GM23338 (cell line): ENCODE data around the gene IGFL4. TPM values are rescaled to one million over a fixed set of nuclear protein-coding genes. Genes with fewer than 3 reads are reported as not detected.

ENCODE experiments used
- ATAC-seq: fragments of 200-7000 bp; cut with Tn5 transposase; 3 replicates; pipeline ENCODE4 v1.9.1; 2020
- DNase-seq: peaks from one replicate; pipeline ENCODE4 v3.0.0-alpha.2; 2015; ENCODE audit warnings: low spot score
- H2AFZ ChIP-seq: fragments of 200-600 bp; sonication (generic); 2 replicates; pipeline ENCODE4 v1.8.0; 2016; ENCODE audit warnings: antibody characterized with exemption, mild to moderate bottlenecking, moderate library complexity
- H3F3A ChIP-seq: fragments of 200-600 bp; sonication (generic); replicated peaks from 2 replicates; pipeline ENCODE4 v1.8.0; 2017; ENCODE audit warnings: antibody characterized with exemption, mixed run types, low read depth
- H3K27ac ChIP-seq: fragments of 200-600 bp; sonication (generic); 2 replicates; pipeline ENCODE4 v1.6.1; 2016; ENCODE audit warnings: low read depth
- H3K27me3 ChIP-seq: fragments of 200-600 bp; sonication (generic); 2 replicates; pipeline ENCODE4 v1.8.0; 2016; ENCODE audit warnings: mild to moderate bottlenecking, mixed run types, moderate library complexity; ENCODE audit not compliant: insufficient read depth
- H3K36me3 ChIP-seq: fragments of 200-600 bp; sonication (generic); 2 replicates; pipeline ENCODE4 v1.8.0; 2016; ENCODE audit warnings: mild to moderate bottlenecking; ENCODE audit not compliant: insufficient read depth
- H3K4me1 ChIP-seq: fragments of 200-600 bp; sonication (generic); 2 replicates; pipeline ENCODE4 v1.8.0; 2016; ENCODE audit warnings: mild to moderate bottlenecking, moderate library complexity; ENCODE audit not compliant: insufficient read depth
- H3K4me2 ChIP-seq: fragments of 200-600 bp; sonication (generic); 2 replicates; pipeline ENCODE4 v1.7.1; 2017; ENCODE audit warnings: mixed run types
- H3K4me3 ChIP-seq: fragments of 200-600 bp; sonication (generic); 2 replicates; pipeline ENCODE4 v1.6.1; 2016; ENCODE audit warnings: mixed run types
- H3K79me2 ChIP-seq: fragments of 200-600 bp; sonication (generic); replicated peaks from 2 replicates; pipeline ENCODE4 v1.8.0; 2017; ENCODE audit warnings: mild to moderate bottlenecking; ENCODE audit not compliant: insufficient read depth
- H3K9me2 ChIP-seq: fragments of 200-600 bp; sonication (generic); 2 replicates; pipeline ENCODE4 v1.8.0; 2017; ENCODE audit not compliant: insufficient read depth
- H4K20me1 ChIP-seq: fragments of 200-600 bp; sonication (generic); replicated peaks from 2 replicates; pipeline ENCODE4 v1.8.0; 2017; ENCODE audit warnings: mild to moderate bottlenecking; ENCODE audit not compliant: insufficient read depth
- H3K27ac Mint-ChIP-seq: 2 replicates; pipeline ENCODE4 v1.8.0; 2020; ENCODE audit warnings: inconsistent platforms, mild to moderate bottlenecking, moderate library complexity, mixed read lengths
- H3K27me3 Mint-ChIP-seq: 3 replicates; pipeline ENCODE4 v1.8.0; 2022; ENCODE audit warnings: low read depth, mild to moderate bottlenecking, moderate library complexity, mixed read lengths, inconsistent platforms; ENCODE audit not compliant: insufficient read depth, poor library complexity
- H3K36me3 Mint-ChIP-seq: 3 replicates; pipeline ENCODE4 v1.8.0; 2021; ENCODE audit warnings: low read depth, mild to moderate bottlenecking, inconsistent platforms, moderate library complexity, mixed read lengths
- H3K4me1 Mint-ChIP-seq: 3 replicates; pipeline ENCODE4 v1.8.0; 2020; ENCODE audit warnings: mild to moderate bottlenecking, inconsistent platforms, mixed read lengths
- H3K4me3 Mint-ChIP-seq: 3 replicates; pipeline ENCODE4 v1.8.0; 2021; ENCODE audit warnings: moderate library complexity, mild to moderate bottlenecking, inconsistent platforms, mixed read lengths
- H3K9me3 Mint-ChIP-seq: 3 replicates; pipeline ENCODE4 v1.8.0; 2020; ENCODE audit warnings: moderate library complexity, mild to moderate bottlenecking, inconsistent platforms, mixed read lengths
- CTCF ChIP-seq, 2 experiments: fragments of 200-600 bp in 1 of 2; sonication (generic) in 1 of 2; conservative IDR thresholded peaks; 2 replicates each; pipeline versions ENCODE4 v1.5.1 to v1.6.1; 2016 to 2017; ENCODE audit warnings: antibody characterized with exemption in 2 of 2, low read depth in 2 of 2, mild to moderate bottlenecking in 2 of 2, moderate library complexity in 1 of 2
- EZH2 ChIP-seq: fragments of 200-600 bp; sonication (generic); IDR thresholded peaks from one replicate; pipeline ENCODE4 v1.8.0; 2017; ENCODE audit warnings: antibody characterized with exemption, mild to moderate bottlenecking, low read depth; ENCODE audit not compliant: unreplicated experiment
- POLR2AphosphoS5 ChIP-seq: IDR thresholded peaks from 2 replicates; pipeline ENCODE4 v1.6.1; 2016; ENCODE audit warnings: antibody characterized with exemption, low read depth
- REST ChIP-seq: IDR thresholded peaks from one replicate; pipeline ENCODE4 v1.6.1; 2018; ENCODE audit warnings: antibody characterized with exemption; ENCODE audit not compliant: unreplicated experiment
- ZNF331 ChIP-seq: fragments of 250-450 bp; sonication (Bioruptor Pico); IDR thresholded peaks from 2 replicates; pipeline ENCODE4 v1.5.0; 2020; ENCODE audit warnings: low read depth, mild to moderate bottlenecking, moderate library complexity
- ZNF462 ChIP-seq: fragments of 250-450 bp; sonication (Bioruptor Pico); IDR thresholded peaks from 2 replicates; pipeline ENCODE4 v1.5.0; 2020; ENCODE audit warnings: mild to moderate bottlenecking, moderate library complexity
- polyA plus RNA-seq: library from polyadenylated mRNA; unstranded; fragments of >200 nt; fragmentation: Nextera tagmentation; extraction: Ambion mirVana; gene quantifications from 2 replicates; pipeline ENCODE4 v1.2.1, GENCODE V29; 2016
- total RNA-seq: library from RNA; depleted of rRNA; stranded (reverse); fragments of >200 nt; shearing (Covaris generic); gene quantifications from 2 replicates; pipeline ENCODE4 v1.2.3, GENCODE V29; 2014

IGFL4 gene
- total and polyA plus RNA-seq, 2 experiments from 2014 or later, result 0.06 to 0.87 TPM

- TF ChIP-seq ZNF462 (CRISPR knock-in tag) (no peak), ZNF331 (no peak), EZH2 (no peak)
These were observed 26.3 kb downstream of the IGFL4 start (continued) for GRCh38 chr19:46014534-46014933.

GRCh38 chr19:46009530-46010510 lies 31.0 kb downstream of the IGFL4 start:
- H3K79me2 ChIP-seq, result no peaks in the 10 kb centered on the region
- peaks cover 6% of the 10 kb centered on the region; the same call in 1 of the 2 replicates for H3K4me1 ChIP-seq
- H3K27ac ChIP-seq, result 0 out of 2 replicates have a peak overlapping the region, but pooled peaks have one; percentile 45
- peaks cover 16% of the 10 kb centered on the region for H4K20me1 ChIP-seq
- Mint-ChIP-seq H3K27me3 (peaks cover 8% of the 10 kb centered on the region), H3K9me3 (no peaks in the 10 kb centered on the region), H3K4me1 (peaks cover 4% of the 10 kb centered on the region; the same call in 2 of the 3 replicates), H3K36me3 (peaks cover 22% of the 10 kb centered on the region), H3K4me3 (no peak overlapping the region), H3K27ac (no peak overlapping the region)
- H3K36me3 ChIP-seq, result no peaks in the 10 kb centered on the region
- peak; percentile 85 for DNase-seq
- no peaks in the 10 kb centered on the region for H3K9me2 ChIP-seq
- H3K27me3 ChIP-seq, result peaks cover 22% of the 10 kb centered on the region
- no peaks in the 10 kb centered on the region for H3F3A ChIP-seq
- peak overlapping the region; percentile 65 for H3K4me2 ChIP-seq
- no peak overlapping the region for H2AFZ ChIP-seq
- no peak overlapping the region for H3K4me3 ChIP-seq
- ATAC-seq, result peak; percentile 87
- no peak for TF ChIP-seq POLR2AphosphoS5
- no peak for TF ChIP-seq REST
- TF ChIP-seq CTCF (conservative IDR thresholded peaks at IDR 0.05; ENCODE audit: low read depth in 2 of 2), result peak; percentile 71 to 91
